GM12892 (cell line): Measurements from ENCODE around the gene SH2D6.
"Not testable (repeated sequence)": the region's sequence is repeated elsewhere in the genome, so short reads cannot be mapped to it uniquely, and the experiment has no call there.

ENCODE experiments used
- POLR2A ChIP-seq: IDR thresholded peaks from 2 replicates; pipeline ENCODE4 v1.6.1; 2011; ENCODE audit warnings: low read depth, low read length, control low read depth
- POLR2AphosphoS5 ChIP-seq: IDR thresholded peaks from 2 replicates; pipeline ENCODE4 v1.6.1; 2011; ENCODE audit warnings: low read depth, low read length, control low read depth
- TAF1 ChIP-seq: IDR thresholded peaks from 2 replicates; pipeline ENCODE4 v1.6.1; 2011; ENCODE audit warnings: low read depth, mild to moderate bottlenecking, control low read depth, low read length, borderline replicate concordance

DNA sequence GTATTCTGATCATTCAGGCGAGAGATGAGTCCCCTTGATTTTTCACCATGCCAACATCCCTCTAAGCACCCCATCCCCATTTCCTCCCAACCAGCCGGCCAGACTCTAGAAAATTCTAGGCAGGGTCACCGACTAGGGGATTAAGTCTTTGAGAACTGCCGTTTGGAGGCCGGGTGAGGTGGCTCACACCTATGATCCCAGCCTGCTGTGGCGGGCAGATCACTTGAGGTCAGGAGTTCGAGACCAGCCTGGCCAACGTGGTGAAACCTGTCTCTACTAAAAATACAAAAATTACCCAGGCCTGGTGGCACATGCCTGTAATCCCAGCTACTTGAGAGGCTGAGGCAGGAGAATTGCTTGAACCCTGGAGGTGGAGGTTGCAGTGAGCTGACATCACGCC is 21.1 kb downstream of the SH2D6 start:
- TF ChIP-seq POLR2AphosphoS5, POLR2A, TAF1: not testable (repeated sequence)
